ENCODE results near the gene UBN2.
"Not testable (repeated sequence)": the region's sequence is repeated elsewhere in the genome, so short reads cannot be mapped to it uniquely, and the experiment has no call there.

GRCh38 chr7:139225286-139226157 lies 5.5 kb upstream of the UBN2 start:
- not testable (repeated sequence) for TF ChIP-seq POLR2A, CTCF (IDR thresholded peaks at IDR 0.05)
